Measurements from ENCODE around the gene PRR36. TPM values are rescaled to one million over a fixed set of nuclear protein-coding genes. Genes with fewer than 3 reads are reported as not detected.
"Not testable (repeated sequence)": the region's sequence is repeated elsewhere in the genome, so short reads cannot be mapped to it uniquely, and the experiment has no call there.

The PRR36 gene
- total RNA-seq, 1 donor from 2014 or later: 1.0 TPM

GRCh38 chr19:7895565-7895964 lies 21.4 kb upstream of the PRR36 start:
- no peak for DNase-seq (ENCODE audit: low read depth)
- no peak overlapping the region for H3K4me3 ChIP-seq (ENCODE audit: low read depth, low read length)
- no peaks in the 10 kb centered on the region for H3K36me3 ChIP-seq (ENCODE audit: control insufficient read depth, insufficient read depth, low read length)
- no peak for TF ChIP-seq CTCF (IDR thresholded peaks at IDR 0.05; ENCODE audit: insufficient read depth, low read length, poor library complexity, severe bottlenecking)
- no peaks in the 10 kb centered on the region for H3K27me3 ChIP-seq (ENCODE audit: control insufficient read depth, insufficient read depth, low read length)

- no peak for TF ChIP-seq CTCF (IDR thresholded peaks at IDR 0.05; ENCODE audit: insufficient read depth, low read length, poor library complexity, severe bottlenecking)
- Histone ChIP-seq H3K4me3 (ENCODE audit: low read depth, low read length) (no peak overlapping the region), H3K36me3 (ENCODE audit: control insufficient read depth, insufficient read depth, low read length) (no peaks in the 10 kb centered on the region), H3K27me3 (ENCODE audit: control insufficient read depth, insufficient read depth, low read length) (no peaks in the 10 kb centered on the region)
- no peak for DNase-seq (ENCODE audit: low read depth)
Measured at GRCh38 chr19:7894612-7895309, 20.6 kb upstream of the PRR36 start.

- DNase-seq (ENCODE audit: low read depth): peak; percentile 43
- not testable (repeated sequence) for H3K27me3 ChIP-seq (ENCODE audit: control insufficient read depth, insufficient read depth, low read length); H3K36me3 ChIP-seq (ENCODE audit: control insufficient read depth, insufficient read depth, low read length); H3K4me3 ChIP-seq (ENCODE audit: low read depth, low read length)
Measured at GRCh38 chr19:7893362-7894101, 19.3 kb upstream of the PRR36 start.

GRCh38 chr19:7888826-7889217 lies 14.6 kb upstream of the PRR36 start:
- H3K4me3 ChIP-seq (ENCODE audit: low read depth, low read length): peak overlapping the region; percentile 53

GRCh38 chr19:7888145-7888825 lies 14.1 kb upstream of the PRR36 start, which contains the start of gene LRRC8E:
Gene LRRC8E (plus strand): TSS chr19:7888510. CDS start chr19:7895604, 7,094 bp downstream.
- H3K27me3 ChIP-seq (ENCODE audit: control insufficient read depth, insufficient read depth, low read length): no peaks in the 10 kb centered on the region
- TF ChIP-seq CTCF (IDR thresholded peaks at IDR 0.05; ENCODE audit: insufficient read depth, low read length, poor library complexity, severe bottlenecking): no peak
- no peaks in the 10 kb centered on the region for H3K36me3 ChIP-seq (ENCODE audit: control insufficient read depth, insufficient read depth, low read length)
- DNase-seq (ENCODE audit: low read depth): no peak
- peak within 1 kb of the TSS; percentile 53 for H3K4me3 ChIP-seq (ENCODE audit: low read depth, low read length)

More at GRCh38 chr19:7888826-7889217, 14.6 kb upstream of the PRR36 start:
- no peaks in the 10 kb centered on the region for H3K36me3 ChIP-seq (ENCODE audit: control insufficient read depth, insufficient read depth, low read length)
- DNase-seq (ENCODE audit: low read depth): no peak
- TF ChIP-seq CTCF (IDR thresholded peaks at IDR 0.05; ENCODE audit: insufficient read depth, low read length, poor library complexity, severe bottlenecking): no peak
- no peaks in the 10 kb centered on the region for H3K27me3 ChIP-seq (ENCODE audit: control insufficient read depth, insufficient read depth, low read length)
